Epithelial cell of prostate (primary cell): ENCODE measurements around the gene ZFYVE9.

Experiments used
- DNase-seq: peaks from one replicate; pipeline ENCODE4 v3.0.0-alpha.2; 2011; ENCODE audit warnings: low read depth, low spot score
- H3K27ac ChIP-seq: fragments of 450-650 bp; 2 replicates; pipeline ENCODE4 v1.5.1; 2017; ENCODE audit warnings: mild to moderate bottlenecking

ZFYVE9 gene

DNA sequence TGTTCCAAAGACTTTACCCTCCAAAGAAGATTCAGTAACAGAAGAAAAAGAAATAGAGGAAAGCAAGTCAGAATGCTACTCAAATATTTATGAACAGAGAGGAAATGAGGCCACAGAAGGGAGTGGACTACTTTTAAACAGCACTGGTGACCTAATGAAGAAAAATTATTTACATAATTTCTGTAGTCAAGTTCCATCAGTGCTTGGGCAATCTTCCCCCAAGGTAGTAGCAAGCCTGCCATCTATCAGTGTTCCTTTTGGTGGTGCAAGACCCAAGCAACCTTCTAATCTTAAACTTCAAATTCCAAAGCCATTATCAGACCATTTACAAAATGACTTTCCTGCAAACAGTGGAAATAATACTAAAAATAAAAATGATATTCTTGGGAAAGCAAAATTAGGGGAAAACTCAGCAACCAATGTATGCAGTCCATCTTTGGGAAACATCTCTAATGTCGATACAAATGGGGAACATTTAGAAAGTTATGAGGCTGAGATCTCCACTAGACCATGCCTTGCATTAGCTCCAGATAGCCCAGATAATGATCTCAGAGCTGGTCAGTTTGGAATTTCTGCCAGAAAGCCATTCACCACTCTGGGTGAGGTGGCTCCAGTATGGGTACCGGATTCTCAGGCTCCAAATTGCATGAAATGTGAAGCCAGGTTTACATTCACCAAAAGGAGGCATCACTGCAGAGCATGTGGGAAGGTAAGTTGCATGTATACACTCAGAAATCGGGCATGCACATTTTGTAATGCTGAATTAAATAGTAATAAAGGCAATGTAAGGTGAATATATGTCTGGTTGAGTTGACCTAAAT lies 97.2 kb downstream of the ZFYVE9 start:
- peak overlapping the region; percentile 82 for H3K27ac ChIP-seq

DNA sequence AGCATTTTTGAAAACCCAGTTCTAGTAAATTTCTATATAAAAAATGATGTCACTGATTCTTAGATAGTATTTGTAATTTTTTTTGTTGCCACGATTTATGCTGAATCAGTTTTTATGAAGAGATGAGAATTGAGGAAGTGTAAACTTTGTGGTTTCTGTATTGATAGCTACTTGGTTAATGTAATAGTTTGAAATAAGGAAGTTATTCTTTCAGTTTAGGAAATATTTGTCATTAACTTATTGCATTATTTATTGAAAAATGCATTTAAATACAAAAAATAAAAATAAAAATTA lies 97.8 kb downstream of the ZFYVE9 start:
- H3K27ac ChIP-seq = peak overlapping the region; percentile 82
- no peak for DNase-seq

More for the DNA sequence above, 97.2 kb downstream of the ZFYVE9 start:
- no peak for DNase-seq

DNA sequence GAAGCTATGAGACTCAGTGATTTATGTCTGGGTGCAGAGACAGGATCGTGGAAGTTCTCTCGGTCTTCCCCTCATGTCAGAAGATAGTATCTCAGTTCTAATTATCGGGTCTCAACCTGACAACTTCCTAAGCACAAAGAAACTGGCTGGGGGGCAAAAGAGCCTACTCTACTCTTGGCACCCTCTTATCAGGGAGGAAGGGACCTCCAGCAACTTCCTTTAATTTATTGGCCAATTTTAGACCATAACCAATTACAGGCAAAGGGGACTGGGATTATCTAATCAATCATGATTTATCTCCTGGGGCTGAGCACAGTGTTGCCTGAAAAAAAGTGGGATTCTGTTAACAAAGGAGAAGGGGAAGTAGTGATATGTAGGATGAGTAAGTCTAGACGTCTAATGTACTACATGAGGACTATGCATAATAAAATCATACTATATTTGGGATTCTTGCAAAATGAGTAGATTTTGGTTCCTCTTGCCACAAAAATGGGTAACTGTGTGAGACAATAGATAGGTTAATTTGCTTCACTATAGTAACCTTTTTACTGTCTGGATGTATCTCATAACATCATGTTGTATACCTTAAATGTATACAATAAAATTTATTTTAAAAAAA lies 98.8 kb downstream of the ZFYVE9 start:
- H3K27ac ChIP-seq = peak overlapping the region; percentile 82
- DNase-seq = no peak

DNA sequence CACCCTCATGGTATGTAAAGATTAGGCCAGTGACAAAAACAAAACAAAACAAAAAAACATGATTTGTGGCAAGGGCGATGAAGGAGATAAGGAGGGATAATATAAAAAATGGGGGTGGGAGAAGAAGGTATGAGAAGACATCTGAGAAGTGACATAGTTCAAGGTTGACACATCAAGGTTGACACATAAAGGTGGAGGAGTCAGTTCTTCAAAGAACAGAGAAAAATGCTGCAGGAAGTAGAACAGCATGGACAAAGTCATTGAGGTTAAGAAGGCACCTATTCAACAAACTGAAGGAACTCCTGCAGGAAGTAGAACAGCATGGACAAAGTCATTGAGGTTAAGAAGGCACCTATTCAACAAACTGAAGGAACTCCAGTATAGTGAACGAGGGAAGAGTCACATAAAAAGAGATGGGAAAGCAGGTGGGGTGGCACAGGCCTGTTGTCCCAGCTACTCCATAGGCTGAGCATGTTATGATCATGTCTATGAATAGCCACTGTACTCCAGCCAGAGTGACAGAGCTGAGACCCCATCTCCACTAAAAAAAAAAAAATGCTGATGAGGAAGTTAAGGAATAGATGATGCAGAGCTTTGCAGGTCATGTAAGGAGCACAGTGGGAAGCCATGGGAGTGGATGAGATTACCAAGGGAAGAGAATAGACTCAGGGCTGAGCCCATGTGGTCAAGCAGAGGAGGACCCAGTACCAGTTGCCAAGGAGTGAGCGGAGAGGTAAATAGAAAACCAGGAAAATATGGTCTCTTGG lies 101.5 kb downstream of the ZFYVE9 start:
- no peak for DNase-seq
- H3K27ac ChIP-seq = no peak overlapping the region

DNA sequence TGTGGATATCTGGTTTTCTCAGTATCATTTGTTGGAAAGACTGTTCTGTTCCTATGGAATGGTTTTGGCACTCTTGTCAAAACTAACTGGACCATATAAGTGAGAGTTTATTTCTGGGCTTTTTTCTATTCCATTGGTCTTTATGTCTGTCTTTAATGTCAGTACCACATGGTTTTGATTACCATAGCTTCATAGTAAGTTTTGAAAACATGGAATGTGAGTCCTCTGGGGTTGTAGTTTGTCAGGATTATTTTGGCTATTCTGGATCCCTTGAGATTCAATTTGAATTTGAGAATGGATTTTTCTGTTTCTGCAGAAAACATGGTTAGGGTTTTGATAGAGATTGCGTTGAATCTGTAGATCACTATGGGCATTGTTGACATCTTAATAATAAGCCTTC lies 107.9 kb downstream of the ZFYVE9 start:
- DNase-seq = no peak
- H3K27ac ChIP-seq = no peak overlapping the region

DNA sequence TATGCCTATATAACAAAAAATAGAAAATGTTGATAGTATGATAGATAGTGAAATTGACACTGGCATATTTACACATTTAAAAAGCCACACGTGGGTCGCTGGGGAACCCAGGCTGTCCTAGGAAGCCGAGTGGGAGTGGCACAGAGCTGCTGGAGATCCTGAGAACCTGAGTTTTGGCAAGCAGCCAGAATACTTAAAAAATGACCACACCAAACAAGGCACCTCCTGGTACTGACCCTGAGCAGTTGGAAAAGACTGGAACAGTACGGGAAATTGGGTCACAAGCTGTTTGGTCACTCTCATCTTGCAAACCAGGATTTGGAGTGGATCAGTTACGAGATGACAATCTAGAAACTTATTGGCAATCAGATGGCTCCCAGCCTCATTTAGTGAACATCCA lies 111.5 kb downstream of the ZFYVE9 start:
- no peak overlapping the region for H3K27ac ChIP-seq
- no peak for DNase-seq

DNA sequence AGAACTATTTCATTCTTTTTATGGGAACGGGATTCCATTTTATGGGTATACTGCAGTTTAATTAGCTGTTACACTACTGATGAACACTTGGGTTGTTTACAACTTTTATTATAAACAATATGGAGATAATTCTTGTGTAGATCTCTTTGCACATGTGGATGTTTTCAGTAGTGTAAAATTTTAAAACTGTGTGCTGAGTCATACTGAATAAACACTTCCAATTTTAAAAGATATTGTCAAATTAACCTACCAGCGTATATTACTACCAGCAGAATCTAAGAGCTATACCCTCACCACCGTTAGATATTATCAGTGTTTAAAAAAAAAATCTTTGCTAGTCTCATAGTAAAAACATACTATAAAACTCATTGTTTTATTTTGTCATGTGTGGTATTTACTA lies 118.0 kb downstream of the ZFYVE9 start:
- DNase-seq = no peak
- no peak overlapping the region for H3K27ac ChIP-seq

DNA sequence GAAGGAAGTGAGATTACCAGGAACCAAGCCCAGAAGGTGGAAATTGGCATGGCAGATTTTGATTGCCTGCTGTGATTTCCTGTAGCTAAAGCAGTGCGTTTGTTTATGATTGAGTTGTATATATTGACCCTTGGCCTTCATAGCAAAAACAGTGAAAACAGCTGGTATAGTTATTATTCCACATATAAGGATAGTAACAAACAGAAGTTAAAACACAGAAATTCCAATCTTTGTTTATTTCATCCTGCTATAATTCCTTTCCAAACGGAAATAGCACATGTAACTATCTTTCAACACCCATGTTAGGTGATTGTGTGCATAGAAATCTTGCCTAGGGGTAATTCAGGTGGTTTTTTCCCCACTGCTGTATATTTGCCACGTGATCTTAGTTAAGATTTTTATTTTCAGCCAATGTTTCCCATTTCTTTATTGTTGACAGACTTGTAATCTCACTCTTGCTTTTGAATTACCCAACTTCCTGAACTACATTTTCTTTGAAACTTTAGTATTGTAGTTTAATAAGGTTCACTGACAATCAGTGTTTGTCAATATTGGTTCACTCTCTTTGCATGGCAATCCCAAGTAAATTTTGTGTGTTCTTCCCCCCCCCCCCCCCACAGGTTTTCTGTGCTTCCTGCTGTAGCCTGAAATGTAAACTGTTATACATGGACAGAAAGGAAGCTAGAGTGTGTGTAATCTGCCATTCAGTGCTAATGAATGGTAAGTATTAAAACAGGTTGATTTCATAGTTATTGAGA lies 121.4 kb downstream of the ZFYVE9 start:
- no peak for DNase-seq
- no peak overlapping the region for H3K27ac ChIP-seq

DNA sequence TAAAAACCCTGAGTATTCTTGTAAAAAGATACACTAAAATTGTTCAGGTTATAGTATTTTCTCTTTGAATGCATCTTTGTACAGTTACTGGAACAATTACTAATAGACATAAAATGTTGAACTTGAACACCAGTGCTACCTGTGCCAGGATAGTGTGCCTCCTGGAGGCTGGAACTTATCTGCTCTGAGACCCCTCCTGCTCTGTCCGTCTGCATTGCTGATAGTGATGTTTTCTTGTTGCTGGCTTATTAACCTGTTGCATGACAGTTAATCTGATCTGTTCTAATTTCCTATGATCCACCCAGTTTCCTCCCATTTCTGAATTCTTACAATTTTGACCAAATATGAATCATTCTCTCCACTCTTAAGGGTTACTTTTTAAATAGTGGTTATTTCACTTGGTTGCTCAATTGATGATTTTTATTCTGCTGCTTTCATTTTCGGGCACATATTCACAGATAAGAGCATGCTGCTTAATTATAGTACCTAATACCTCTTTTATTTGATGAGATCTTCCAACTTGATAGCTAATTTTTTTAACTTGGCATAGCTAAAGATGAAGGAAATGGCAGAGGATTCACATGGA lies 122.7 kb downstream of the ZFYVE9 start:
- H3K27ac ChIP-seq = no peak overlapping the region
- no peak for DNase-seq

DNA sequence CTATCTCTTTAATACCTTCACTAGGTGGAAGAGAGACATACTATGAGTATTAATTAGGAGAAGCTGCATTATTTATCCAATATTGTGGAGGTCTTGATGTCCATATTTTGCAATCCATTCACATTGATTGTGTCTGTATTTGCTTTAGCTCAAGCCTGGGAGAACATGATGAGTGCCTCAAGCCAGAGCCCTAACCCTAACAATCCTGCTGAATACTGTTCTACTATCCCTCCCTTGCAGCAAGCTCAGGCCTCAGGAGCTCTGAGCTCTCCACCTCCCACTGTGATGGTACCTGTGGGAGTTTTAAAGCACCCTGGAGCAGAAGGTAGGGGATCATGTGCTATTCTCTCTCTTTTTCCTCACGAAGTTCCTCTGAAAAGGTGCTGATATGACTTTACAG lies 124.6 kb downstream of the ZFYVE9 start:
- H3K27ac ChIP-seq = no peak overlapping the region
- no peak for DNase-seq

DNA sequence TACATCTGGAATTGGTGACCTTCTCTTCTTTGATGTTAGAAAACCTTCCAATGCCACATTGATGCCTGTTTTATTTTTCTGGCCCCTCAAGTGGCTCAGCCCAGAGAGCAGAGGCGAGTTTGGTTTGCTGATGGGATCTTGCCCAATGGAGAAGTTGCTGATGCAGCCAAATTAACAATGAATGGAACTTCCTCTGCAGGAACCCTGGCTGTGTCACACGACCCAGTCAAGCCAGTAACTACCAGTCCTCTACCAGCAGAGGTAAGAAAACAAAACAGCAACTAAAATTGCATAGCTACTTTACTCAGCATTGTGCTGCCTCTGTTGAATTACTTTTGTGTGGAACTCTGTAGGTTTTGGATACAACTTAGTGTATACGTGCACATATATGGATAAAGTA lies 126.5 kb downstream of the ZFYVE9 start:
- DNase-seq = no peak
- no peak overlapping the region for H3K27ac ChIP-seq

DNA sequence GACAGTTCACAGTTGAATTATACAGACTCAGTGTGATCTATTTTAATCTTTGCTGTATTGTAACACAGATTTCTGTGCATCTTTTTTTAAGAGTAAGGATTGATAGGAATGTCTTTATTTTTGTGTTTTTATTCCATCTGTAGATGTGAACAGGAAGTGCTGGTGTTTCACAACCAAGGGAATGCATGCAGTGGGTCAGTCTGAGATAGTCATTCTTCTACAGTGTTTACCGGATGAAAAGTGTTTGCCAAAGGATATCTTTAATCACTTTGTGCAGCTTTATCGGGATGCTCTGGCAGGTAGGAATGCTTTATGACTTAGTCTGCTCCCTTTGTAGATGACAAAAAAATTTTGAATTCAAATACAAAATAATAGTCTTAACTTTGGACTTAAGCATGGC lies 139.6 kb downstream of the ZFYVE9 start:
- no peak for DNase-seq
- no peak overlapping the region for H3K27ac ChIP-seq

DNA sequence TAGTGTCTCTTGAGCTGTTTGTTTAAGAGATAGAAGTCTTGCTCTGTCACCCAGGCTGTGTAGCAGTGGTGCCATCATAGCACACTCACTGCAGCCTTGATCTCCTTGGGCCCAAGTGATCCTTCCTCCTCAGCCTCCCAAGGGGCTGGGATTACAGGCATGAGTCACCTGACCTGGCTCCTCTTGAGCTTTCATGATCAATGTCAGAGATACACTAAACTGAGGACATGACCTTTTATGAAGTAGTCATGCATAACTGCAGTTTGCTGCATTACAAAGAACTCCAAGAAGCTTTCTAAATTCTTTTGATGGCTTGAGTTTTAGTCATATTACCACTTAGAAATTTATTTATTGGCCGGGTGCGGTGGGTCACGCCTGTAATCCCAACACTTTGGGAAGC lies 146.4 kb downstream of the ZFYVE9 start:
- DNase-seq = no peak

DNA sequence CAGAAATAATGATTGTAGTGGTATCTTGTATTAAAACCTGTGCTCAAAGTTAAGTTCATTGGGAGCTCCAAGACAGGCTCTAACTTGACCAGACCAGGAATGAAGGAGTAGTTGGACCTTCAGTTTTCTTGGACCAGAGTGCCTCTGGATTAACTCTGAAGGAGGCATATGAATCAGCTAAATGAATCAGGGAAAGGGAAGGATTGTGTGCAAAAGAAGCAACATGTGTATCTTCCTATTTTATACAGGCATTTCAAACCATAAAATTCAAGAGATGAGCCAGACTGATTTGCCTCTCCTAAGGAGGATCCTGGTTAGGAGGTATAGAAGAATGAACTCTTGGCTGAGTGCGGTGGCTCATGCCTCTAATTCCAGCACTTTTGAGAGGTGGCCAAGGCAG lies 152.7 kb downstream of the ZFYVE9 start:
- DNase-seq = no peak
- peak overlapping the region; percentile 22 for H3K27ac ChIP-seq

More for the DNA sequence above, 146.4 kb downstream of the ZFYVE9 start:
- no peak overlapping the region for H3K27ac ChIP-seq

DNA sequence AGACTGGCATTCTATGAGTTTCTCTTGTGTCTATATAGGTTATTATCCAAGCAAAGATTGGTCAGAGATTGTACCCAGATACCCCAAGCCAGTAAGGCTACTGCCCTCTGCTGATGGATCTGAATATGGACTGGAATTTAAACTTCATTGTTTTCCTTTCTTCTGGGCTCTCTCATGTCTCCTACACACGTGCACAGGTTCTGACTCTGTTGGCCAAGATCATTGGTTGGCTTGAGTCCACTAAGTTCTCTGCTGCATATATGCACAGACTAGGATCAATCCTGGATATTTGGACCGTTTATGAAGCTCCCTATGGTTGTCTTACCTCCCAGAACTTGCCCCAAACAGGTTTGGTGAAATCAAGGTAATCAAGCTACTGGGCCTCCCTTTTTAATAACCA lies 154.5 kb downstream of the ZFYVE9 start:
- DNase-seq = no peak
- H3K27ac ChIP-seq = no peak overlapping the region

DNA sequence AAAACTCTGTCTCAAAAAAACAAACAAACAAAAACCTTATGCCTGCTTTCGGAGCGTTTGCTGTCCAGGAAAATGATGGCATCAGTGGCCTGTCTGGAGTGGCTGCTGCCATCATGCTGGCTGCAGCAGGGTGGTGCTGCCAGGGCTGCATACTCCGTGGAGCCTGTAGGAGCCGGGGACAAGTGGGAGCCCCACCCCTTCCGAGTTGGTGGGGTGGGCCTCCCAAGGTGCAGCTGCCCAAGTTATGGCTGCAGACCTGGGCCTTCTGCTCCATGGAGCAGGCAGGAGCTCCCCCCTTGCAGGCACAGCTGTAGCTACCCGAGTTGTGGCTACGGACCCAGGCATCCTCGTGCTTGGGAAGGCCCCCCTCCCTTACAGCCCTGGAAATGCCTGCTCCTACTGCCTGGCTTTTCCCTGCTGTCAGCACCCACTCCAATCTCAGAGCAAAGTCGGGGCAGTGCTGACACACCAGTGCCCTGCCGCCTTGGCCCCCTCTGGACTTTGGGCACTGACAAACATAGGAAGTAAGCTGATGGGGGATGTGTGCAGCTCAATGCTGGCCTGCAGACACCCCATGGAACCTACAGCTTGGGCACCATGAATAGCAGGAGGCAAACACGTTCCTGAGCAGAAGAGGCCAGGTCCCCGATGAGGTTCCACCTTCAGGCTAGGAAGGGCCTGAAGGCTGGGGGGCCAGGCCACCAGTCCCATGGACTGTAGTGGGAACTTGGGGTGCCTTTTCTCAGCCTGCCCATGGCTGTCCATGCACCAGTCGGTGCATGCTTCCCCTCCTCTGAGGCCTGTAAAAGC lies 163.7 kb downstream of the ZFYVE9 start:
- no peak overlapping the region for H3K27ac ChIP-seq
- no peak for DNase-seq

DNA sequence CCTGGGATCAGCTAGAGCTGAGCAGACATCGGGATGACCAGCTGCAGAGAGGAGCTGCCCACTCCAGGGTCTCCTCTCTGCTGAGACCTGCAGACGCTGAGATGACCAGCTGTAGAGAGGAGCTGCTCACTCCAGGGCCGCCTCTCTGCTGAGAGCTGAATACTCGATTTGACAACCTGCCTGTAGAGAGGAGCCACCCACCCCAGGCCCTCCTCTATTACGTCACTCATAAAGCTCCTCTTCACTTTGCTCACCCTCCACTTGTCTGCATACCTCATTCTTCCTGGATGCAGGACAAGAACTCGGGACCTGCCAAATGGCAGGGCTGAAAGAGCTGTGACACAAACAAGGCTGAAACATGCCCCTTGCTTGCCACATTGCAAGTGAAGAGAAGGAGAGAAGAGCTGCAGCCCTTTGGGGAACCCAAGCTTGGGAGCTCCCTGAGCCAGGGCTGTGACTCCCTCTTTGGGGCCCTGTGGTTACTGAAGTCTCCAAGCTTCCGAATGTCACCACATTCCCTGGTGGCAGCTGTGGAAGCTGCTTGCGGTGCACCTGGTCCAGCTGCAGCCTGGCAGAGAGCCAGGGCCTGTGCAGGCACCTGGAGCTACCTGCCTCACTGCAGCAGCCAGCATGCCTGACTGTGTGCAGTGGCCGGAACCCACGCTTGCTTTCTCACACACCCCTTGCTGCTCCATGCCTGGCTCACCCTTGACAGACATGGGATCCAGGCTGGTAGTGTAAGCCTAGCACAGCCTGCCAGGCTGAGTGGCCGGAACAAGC lies 164.5 kb downstream of the ZFYVE9 start:
- DNase-seq = no peak
- H3K27ac ChIP-seq = no peak overlapping the region

DNA sequence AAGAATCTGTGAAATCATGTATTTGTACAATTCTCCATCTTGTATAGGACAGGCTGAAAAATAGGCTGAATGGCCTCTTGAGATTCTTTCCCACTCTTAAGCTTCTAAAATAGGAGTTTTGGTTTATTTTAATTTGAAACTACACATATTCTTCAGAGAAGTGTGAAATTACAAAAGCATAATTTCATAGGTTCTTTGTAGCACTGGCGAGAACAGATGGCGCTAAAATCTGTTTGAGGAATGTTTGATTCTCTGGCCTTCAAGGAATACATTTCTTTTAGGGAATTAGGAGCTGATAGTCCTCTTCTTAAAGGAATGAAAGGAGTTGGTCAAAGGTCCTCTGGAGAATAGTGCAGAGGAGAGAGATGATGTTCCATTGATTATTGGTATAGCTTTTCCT lies 179.2 kb downstream of the ZFYVE9 start:
- no peak for DNase-seq
- no peak overlapping the region for H3K27ac ChIP-seq

DNA sequence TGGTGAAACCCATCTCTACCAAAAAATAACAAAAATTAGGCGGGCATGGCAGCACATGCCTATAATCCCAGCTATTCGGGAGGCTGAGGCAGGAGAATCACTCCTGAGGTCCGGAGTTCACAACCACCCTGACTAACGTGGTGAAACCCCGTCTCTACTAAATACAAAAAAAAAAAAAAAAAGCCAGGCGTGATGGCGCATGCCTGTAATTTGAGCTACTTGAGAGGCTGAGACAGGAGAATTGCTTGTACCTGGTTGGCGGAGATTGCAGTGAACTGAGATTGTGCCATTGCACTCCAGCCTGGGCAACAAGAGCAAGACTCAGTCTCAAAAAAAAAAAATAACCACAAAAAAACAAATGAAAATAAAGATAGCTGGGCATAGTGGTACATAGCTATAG lies 181.8 kb downstream of the ZFYVE9 start:
- no peak for DNase-seq
- no peak overlapping the region for H3K27ac ChIP-seq
